SU-DHL-6 (cell line): ENCODE results near the gene PRSS2.

Experiments
- EZH2phosphoT487 ChIP-seq: fragments of 200-600 bp; sonication (generic), shearing (Covaris generic); conservative IDR thresholded peaks from 2 replicates; pipeline ENCODE4 v1.6.1; 2018; ENCODE audit warnings: mild to moderate bottlenecking, antibody characterized with exemption, low read length, moderate library complexity, mixed read lengths
- TF ChIP-seq, protein P1 (sequence below): fragments of 200-600 bp; sonication (generic); IDR thresholded peaks from one replicate; pipeline ENCODE4 v1.5.1; 2017; ENCODE audit warnings: antibody characterized with exemption, mild to moderate bottlenecking, low read length, moderate library complexity; ENCODE audit not compliant: insufficient read depth, poor library complexity, severe bottlenecking

DNA sequence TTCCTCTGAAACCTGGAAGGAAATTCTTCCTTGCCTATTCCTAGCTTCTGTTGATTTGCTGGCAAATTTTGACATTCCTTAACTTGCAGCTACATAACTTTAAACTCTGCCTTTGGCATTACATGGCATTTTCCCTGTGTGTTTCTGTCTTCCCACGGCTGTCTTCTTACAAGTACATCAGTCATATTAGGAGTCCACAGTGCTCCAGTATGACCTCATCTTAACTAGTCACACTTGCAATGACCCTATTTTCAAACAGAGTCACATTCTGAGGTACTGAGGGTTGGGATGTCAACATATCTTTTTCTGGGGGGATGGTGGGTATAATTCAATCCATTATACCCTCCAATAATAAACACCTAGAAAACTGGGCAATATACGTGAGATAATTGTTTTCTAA lies 46.7 kb downstream of the PRSS2 start:
- TF ChIP-seq, protein P1, sequence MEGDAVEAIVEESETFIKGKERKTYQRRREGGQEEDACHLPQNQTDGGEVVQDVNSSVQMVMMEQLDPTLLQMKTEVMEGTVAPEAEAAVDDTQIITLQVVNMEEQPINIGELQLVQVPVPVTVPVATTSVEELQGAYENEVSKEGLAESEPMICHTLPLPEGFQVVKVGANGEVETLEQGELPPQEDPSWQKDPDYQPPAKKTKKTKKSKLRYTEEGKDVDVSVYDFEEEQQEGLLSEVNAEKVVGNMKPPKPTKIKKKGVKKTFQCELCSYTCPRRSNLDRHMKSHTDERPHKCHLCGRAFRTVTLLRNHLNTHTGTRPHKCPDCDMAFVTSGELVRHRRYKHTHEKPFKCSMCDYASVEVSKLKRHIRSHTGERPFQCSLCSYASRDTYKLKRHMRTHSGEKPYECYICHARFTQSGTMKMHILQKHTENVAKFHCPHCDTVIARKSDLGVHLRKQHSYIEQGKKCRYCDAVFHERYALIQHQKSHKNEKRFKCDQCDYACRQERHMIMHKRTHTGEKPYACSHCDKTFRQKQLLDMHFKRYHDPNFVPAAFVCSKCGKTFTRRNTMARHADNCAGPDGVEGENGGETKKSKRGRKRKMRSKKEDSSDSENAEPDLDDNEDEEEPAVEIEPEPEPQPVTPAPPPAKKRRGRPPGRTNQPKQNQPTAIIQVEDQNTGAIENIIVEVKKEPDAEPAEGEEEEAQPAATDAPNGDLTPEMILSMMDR, result no peak
- TF ChIP-seq EZH2phosphoT487, result no peak
